Measurements from ENCODE around the gene ZMYM4.

Gene ZMYM4

GRCh38 chr1:35278886-35279554, 10.5 kb downstream of the ZMYM4 start:
- peak; percentile 75 for DNase-seq

DNA sequence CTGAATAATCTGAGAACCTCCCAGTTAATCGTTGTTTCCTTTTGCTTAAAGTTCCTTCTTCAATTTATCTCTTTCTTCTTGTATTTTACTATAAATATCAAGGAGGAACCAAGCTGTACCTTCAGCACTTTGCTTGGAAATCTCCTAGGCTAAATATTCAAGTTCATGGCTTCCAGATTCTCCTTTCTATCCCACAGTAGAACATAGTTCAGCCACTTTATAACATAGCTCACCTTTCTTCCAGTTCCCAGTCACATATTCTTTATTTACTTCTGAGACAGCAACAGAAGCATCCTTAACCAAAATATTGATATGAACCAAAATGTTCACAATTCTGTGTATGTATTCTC, 11.0 kb downstream of the ZMYM4 start:
- no peak for DNase-seq

DNA sequence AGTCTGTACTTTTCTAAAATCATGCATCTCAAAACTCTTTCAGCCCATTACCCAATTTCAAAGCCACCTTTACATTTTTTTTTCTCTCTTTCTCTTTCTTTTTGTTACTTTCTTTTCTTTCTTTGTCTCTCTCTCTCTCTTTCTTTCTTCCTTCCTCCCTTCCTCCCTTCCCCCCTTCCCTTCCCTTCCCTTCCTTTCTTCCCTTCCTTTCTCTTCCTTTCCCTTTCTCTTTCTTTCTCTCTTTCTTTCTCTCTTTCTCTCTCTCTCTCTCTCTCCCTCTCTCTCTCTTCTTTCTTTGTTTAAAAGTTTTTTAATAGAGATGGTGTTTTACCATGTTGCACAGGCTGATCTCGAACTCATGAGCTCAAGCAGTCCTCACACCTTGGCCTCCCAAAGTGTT, 11.5 kb downstream of the ZMYM4 start:
- no peak for DNase-seq

GRCh38 chr1:35281565-35281964, 13.1 kb downstream of the ZMYM4 start:
- DNase-seq, result no peak

- no peak for DNase-seq
Measured at GRCh38 chr1:35282172-35282571, 13.7 kb downstream of the ZMYM4 start.

- DNase-seq, result no peak
Measured at GRCh38 chr1:35284852-35285251, 16.3 kb downstream of the ZMYM4 start.

GRCh38 chr1:35285771-35286606, 17.5 kb downstream of the ZMYM4 start:
- DNase-seq, result no peak

- no peak for DNase-seq
Measured at GRCh38 chr1:35287807-35288640, 19.5 kb downstream of the ZMYM4 start.

DNA sequence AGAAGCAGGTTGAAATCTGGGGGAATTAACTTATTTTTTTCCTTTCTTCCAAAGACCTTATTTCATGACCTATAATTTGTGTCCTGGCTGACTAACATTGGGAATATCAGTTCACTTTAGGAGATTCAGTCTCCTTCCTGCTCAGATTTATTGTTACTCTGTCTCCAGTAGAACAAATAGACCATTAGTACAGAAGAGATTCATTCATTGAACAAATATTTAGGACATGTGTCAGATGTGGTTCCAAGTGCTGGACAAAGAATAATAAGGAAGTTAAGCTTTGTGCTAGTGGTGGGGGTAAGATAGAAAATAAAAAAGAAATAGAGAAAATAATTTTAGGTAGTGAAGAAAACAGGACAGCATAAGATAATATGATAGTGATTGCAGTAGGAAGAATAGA, 20.3 kb downstream of the ZMYM4 start:
- DNase-seq, result no peak

DNA sequence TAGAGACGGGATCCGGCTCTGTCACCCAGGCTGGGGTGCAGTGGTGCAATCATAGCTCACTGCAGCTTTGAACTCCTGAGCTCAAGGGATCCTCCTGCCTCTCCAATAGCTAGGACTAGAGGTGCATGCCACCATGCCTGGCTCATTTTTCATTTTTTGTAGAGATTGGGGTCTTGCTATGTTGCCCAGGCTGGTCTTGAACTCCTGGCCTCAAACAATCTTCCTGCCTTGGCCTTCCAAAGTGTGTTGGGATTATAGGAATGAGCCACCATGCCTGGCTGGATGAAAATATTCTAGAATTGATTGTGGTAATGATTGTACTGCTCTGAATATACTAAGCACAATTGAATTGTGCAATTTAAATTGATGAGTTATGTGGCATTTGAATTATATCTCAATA, 21.9 kb downstream of the ZMYM4 start:
- DNase-seq, result no peak

GRCh38 chr1:35294809-35295208, 26.3 kb downstream of the ZMYM4 start:
- no peak for DNase-seq

DNA sequence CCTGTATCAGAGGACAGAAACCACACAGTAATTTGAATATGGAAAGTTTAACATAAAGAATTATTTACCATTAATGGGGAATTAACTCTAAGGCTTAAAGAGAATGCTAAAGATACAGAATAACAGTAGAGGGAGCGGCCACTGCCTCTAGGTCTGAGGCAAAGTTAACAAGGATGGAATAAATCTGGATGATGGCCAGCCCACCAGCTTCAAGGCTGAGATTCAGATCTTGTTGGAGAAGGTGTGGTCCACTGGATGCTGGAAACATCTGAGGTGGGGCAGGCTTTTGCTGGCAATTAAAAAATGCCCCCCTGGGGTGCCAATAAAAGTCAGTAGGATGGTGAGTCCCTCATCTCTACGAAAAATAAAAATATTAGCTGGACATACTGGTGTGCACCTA, 29.4 kb downstream of the ZMYM4 start:
- DNase-seq, result no peak

DNA sequence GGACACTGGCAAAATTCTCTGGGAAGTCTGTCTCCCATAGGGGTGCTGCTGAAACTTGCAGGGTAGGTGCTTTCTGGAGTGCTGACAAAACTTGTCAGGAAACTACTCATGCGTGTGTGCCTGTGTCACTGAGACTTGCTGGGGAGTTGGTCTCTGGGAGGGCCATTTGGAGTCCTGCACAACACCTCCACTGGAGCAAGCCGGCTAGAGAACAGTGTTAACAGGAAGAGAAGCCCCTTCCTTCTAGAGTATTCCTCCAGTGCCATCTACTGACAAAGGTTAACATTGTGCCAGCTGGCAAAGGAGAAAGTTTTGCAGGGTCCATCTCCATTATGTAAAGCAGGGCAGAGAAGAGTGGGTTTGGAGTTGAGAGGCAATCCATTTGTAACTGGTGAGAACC, 30.0 kb downstream of the ZMYM4 start:
- peak; percentile 61 for DNase-seq

- DNase-seq, result no peak
Measured at GRCh38 chr1:35300376-35300775, 31.9 kb downstream of the ZMYM4 start.

GRCh38 chr1:35301674-35302392, 33.3 kb downstream of the ZMYM4 start:
- DNase-seq, result no peak

DNA sequence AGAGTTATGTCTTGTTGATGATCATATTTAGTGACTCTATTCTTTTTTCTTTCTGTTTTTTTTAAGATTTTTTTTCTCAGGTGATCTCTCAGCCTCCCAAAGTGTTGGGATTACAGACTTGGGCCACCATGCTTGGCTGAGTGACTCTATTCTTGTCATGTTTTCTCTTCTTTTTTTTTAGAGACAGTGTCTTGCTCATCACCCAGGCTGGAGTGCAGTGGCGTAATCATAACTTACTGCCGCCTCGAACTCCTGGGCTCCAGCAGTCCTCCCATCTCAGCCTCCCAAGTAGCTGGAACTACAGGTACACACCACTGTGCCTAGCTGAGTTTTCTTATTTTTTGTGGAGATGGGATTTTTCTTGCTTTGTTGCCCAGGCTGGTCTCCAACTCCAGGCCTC, 36.9 kb downstream of the ZMYM4 start:
- DNase-seq, result no peak

GRCh38 chr1:35315649-35316048, 47.1 kb downstream of the ZMYM4 start:
- no peak for DNase-seq

GRCh38 chr1:35316264-35316663, 47.8 kb downstream of the ZMYM4 start:
- no peak for DNase-seq

GRCh38 chr1:35319988-35320713, 51.6 kb downstream of the ZMYM4 start:
- no peak for DNase-seq

- no peak for DNase-seq
Measured at GRCh38 chr1:35320937-35321336, 52.4 kb downstream of the ZMYM4 start.

GRCh38 chr1:35324486-35324885, 56.0 kb downstream of the ZMYM4 start:
- DNase-seq, result no peak

DNA sequence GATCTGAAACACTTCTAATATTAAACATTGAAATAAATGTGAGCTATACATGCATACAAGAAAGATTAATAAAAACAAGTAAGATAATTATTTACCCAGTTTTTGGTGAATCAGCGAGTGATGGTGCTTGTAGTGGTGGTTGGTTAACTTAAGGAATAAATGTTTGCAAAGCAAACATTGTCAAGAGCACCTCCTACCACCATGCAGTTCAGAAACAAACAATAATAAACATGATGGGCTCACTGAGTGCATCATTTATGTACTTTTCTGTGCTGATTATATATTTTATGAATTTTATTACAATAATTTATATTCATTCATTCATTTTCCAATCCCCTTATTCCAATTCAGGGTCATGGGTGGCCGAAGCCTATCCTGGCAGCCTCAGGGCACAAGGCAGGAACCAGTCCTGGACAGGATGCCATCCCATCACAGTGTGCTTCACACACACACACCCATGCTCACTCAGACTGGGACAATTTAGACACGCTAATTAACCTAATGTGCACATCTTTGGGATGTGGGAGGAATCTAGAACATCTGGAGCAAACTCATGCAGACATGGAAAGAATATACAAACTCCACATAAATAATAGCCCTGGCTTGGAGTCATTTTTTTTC, 57.8 kb downstream of the ZMYM4 start:
- no peak for DNase-seq
